SH-SY5Y (cell line): ENCODE data around the gene DMD.

Experiments
- GATA2 ChIP-seq: IDR thresholded peaks from 2 replicates; pipeline ENCODE4 v1.6.1; 2011; ENCODE audit warnings: mild to moderate bottlenecking, low read depth, low read length
- GATA3 ChIP-seq: IDR thresholded peaks from 2 replicates; pipeline ENCODE4 v1.6.1; 2011; ENCODE audit warnings: low read depth, mild to moderate bottlenecking, low read length, moderate library complexity

DMD gene

GRCh38 chrX:32877592-32877991 is 333.8 kb downstream of the DMD start:
- TF ChIP-seq GATA2 (no peak), GATA3 (no peak)

GRCh38 chrX:32874839-32875238 is 336.5 kb downstream of the DMD start:
- TF ChIP-seq GATA3 (no peak), GATA2 (no peak)

- TF ChIP-seq GATA3 (no peak), GATA2 (no peak)
Measured at GRCh38 chrX:32873786-32874185, 337.6 kb downstream of the DMD start.

GRCh38 chrX:32871636-32872035 is 339.7 kb downstream of the DMD start:
- TF ChIP-seq GATA2 (no peak), GATA3 (no peak)

- TF ChIP-seq GATA3, result no peak
- no peak for TF ChIP-seq GATA2
Measured at GRCh38 chrX:32868524-32868895, 342.8 kb downstream of the DMD start.

- TF ChIP-seq GATA3, result no peak
- TF ChIP-seq GATA2, result no peak
Measured at GRCh38 chrX:32867781-32868523, 343.4 kb downstream of the DMD start.

- TF ChIP-seq GATA2, result no peak
- no peak for TF ChIP-seq GATA3
Measured at GRCh38 chrX:32852203-32852602, 359.1 kb downstream of the DMD start.

GRCh38 chrX:32851556-32851955 is 359.8 kb downstream of the DMD start:
- no peak for TF ChIP-seq GATA2
- TF ChIP-seq GATA3, result no peak

- no peak for TF ChIP-seq GATA2
- no peak for TF ChIP-seq GATA3
Measured at GRCh38 chrX:32847921-32848320, 363.4 kb downstream of the DMD start.

GRCh38 chrX:32842053-32842452 is 369.3 kb downstream of the DMD start:
- TF ChIP-seq GATA3, result no peak
- TF ChIP-seq GATA2, result no peak

GRCh38 chrX:32839781-32840180 is 371.6 kb downstream of the DMD start:
- no peak for TF ChIP-seq GATA3

- TF ChIP-seq GATA2, result no peak
- no peak for TF ChIP-seq GATA3
Measured at GRCh38 chrX:32825009-32825408, 386.3 kb downstream of the DMD start.

- no peak for TF ChIP-seq GATA2
- TF ChIP-seq GATA3, result no peak
Measured at GRCh38 chrX:32804034-32804433, 407.3 kb downstream of the DMD start.

GRCh38 chrX:32798990-32799389 is 412.4 kb downstream of the DMD start:
- TF ChIP-seq GATA2 (no peak), GATA3 (no peak)

- TF ChIP-seq GATA3, result no peak
- no peak for TF ChIP-seq GATA2
Measured at GRCh38 chrX:32788936-32789335, 422.4 kb downstream of the DMD start.

GRCh38 chrX:32780109-32780508 is 431.2 kb downstream of the DMD start:
- TF ChIP-seq GATA3 (no peak), GATA2 (no peak)
